IMR-90 (cell line): Measurements from ENCODE around the gene NOS1AP. TPM values are rescaled to one million over a fixed set of nuclear protein-coding genes. Genes with fewer than 3 reads are reported as not detected.

Experiments used
- ATAC-seq: fragments of 200-7000 bp; cut with Tn5 transposase; 2 replicates; pipeline ENCODE4 v1.9.1; 2020; ENCODE audit warnings: low read depth, mild to moderate bottlenecking, moderate library complexity
- BruUV-seq: library from RNA; stranded (reverse); fragments of 400-500 nt; replicated peaks from 2 replicates; lab custom pipeline; 2021; lab: Mats Ljungman, UMichigan
- CTCF ChIA-PET: fragments of 300-600 bp; formaldehyde crosslinking; extraction: SDS; loops from one replicate; lab custom pipeline; 2021; ENCODE audit warnings: antibody characterized with exemption; lab: Yijun Ruan, JAX
- POLR2A ChIA-PET: fragments of 300-600 bp; sonication (Branson Sonifier 250); formaldehyde crosslinking; loops from one replicate; lab custom pipeline; 2022; ENCODE audit warnings: antibody characterized with exemption; ENCODE audit not compliant: unreplicated experiment; lab: Charles Lee
- DNase-seq: peaks from one replicate; pipeline ENCODE4 v3.0.0; 2013
- H2AFZ ChIP-seq: replicated peaks from 2 replicates; pipeline ENCODE3; 2013; ENCODE audit warnings: low read length, mild to moderate bottlenecking; ENCODE audit not compliant: poor library complexity
- H2AK5ac ChIP-seq: 2 replicates; pipeline ENCODE4 v1.6.1; 2013; ENCODE audit warnings: low read depth, low read length, inconsistent platforms
- H2AK9ac ChIP-seq: replicated peaks from 2 replicates; pipeline ENCODE3; 2013; ENCODE audit warnings: mild to moderate bottlenecking, low read depth, low read length, moderate library complexity; ENCODE audit not compliant: poor library complexity
- H2BK120ac ChIP-seq: 2 replicates; pipeline ENCODE4 v1.6.1; 2013; ENCODE audit warnings: low read depth, low read length, inconsistent platforms
- H2BK15ac ChIP-seq: 3 replicates; pipeline ENCODE4 v1.6.1; 2013; ENCODE audit warnings: low read depth, low read length, inconsistent platforms
- H2BK20ac ChIP-seq: 2 replicates; pipeline ENCODE4 v1.6.1; 2013; ENCODE audit warnings: low read depth, mild to moderate bottlenecking, inconsistent platforms, low read length, moderate library complexity
- H2BK5ac ChIP-seq: 2 replicates; pipeline ENCODE4 v1.6.1; 2013; ENCODE audit warnings: mild to moderate bottlenecking, low read depth, low read length, inconsistent platforms; ENCODE audit not compliant: poor library complexity, severe bottlenecking
- H3K14ac ChIP-seq: replicated peaks from 2 replicates; pipeline ENCODE4 v1.6.1; 2013; ENCODE audit warnings: low read depth, low read length, inconsistent platforms
- H3K18ac ChIP-seq: 2 replicates; pipeline ENCODE4 v1.6.1; 2013; ENCODE audit warnings: low read depth, low read length, control low read depth
- H3K23ac ChIP-seq: 2 replicates; pipeline ENCODE4 v1.6.1; 2013; ENCODE audit warnings: low read depth, low read length, inconsistent platforms
- H3K27ac ChIP-seq: 2 replicates; pipeline ENCODE4 v1.5.1; 2013; ENCODE audit warnings: mild to moderate bottlenecking, control low read depth, low read length; ENCODE audit not compliant: insufficient read depth
- H3K27me3 ChIP-seq: 2 replicates; pipeline ENCODE4 v1.6.1; 2013; ENCODE audit warnings: low read length; ENCODE audit not compliant: control insufficient read depth, insufficient read depth
- H3K36me3 ChIP-seq: 2 replicates; pipeline ENCODE4 v1.6.1; 2013; ENCODE audit warnings: low read length, mixed read lengths; ENCODE audit not compliant: control insufficient read depth, insufficient read depth
- H3K4ac ChIP-seq: 2 replicates; pipeline ENCODE4 v1.6.1; 2013; ENCODE audit warnings: low read depth, low read length, inconsistent platforms
- H3K4me1 ChIP-seq: 2 replicates; pipeline ENCODE4 v1.6.1; 2013; ENCODE audit warnings: low read length, mixed read lengths; ENCODE audit not compliant: control insufficient read depth, insufficient read depth
- H3K4me2 ChIP-seq: 2 replicates; pipeline ENCODE4 v1.6.1; 2013; ENCODE audit warnings: low read depth, mild to moderate bottlenecking, control low read depth, low read length, moderate library complexity
- H3K4me3 ChIP-seq: 2 replicates; pipeline ENCODE4 v1.5.1; 2013; ENCODE audit warnings: low read depth, mild to moderate bottlenecking, control low read depth, low read length, moderate library complexity; ENCODE audit not compliant: insufficient read depth
- H3K56ac ChIP-seq: 2 replicates; pipeline ENCODE4 v1.6.1; 2013; ENCODE audit warnings: low read length, inconsistent platforms; ENCODE audit not compliant: insufficient read depth; ENCODE audit errors: extremely low read depth
- H3K79me1 ChIP-seq, 2 experiments: 2 replicates each; pipeline ENCODE4 v1.6.1; 2013; ENCODE audit warnings: low read length in 2 of 2, inconsistent platforms in 1 of 2, low read depth in 1 of 2
- H3K9ac ChIP-seq: 2 replicates; pipeline ENCODE4 v1.6.1; 2013; ENCODE audit warnings: low read depth, low read length, control low read depth
- H3K9me1 ChIP-seq: 2 replicates; pipeline ENCODE4 v1.6.1; 2013; ENCODE audit warnings: low read length, inconsistent platforms; ENCODE audit not compliant: insufficient read depth
- H3K9me3 ChIP-seq: 2 replicates; pipeline ENCODE4 v1.6.1; 2013; ENCODE audit warnings: low read length; ENCODE audit not compliant: control insufficient read depth, insufficient read depth
- H4K20me1 ChIP-seq: 2 replicates; pipeline ENCODE4 v1.6.1; 2013; ENCODE audit warnings: low read length, inconsistent platforms; ENCODE audit not compliant: insufficient read depth
- H4K5ac ChIP-seq: 2 replicates; pipeline ENCODE4 v1.6.1; 2013; ENCODE audit warnings: mild to moderate bottlenecking, low read depth, low read length, control low read depth
- H4K8ac ChIP-seq, 2 experiments: 2 replicates each; pipeline ENCODE4 v1.6.1; 2013; ENCODE audit warnings: low read depth in 2 of 2, low read length in 2 of 2, control low read depth in 1 of 2, inconsistent platforms in 1 of 2
- H4K91ac ChIP-seq: 2 replicates; pipeline ENCODE4 v1.6.1; 2013; ENCODE audit warnings: low read depth, low read length, inconsistent platforms; ENCODE audit not compliant: insufficient read depth
- BHLHE40 ChIP-seq: fragments of 150-350 bp; IDR thresholded peaks from 2 replicates; pipeline ENCODE4 v1.6.1; 2016; ENCODE audit warnings: mild to moderate bottlenecking, low read depth, low read length
- WGBS, 2 experiments: methylation state at CpG; one replicate each; pipeline versions ENCODE4 v1.1.5 to v1.1.7; 2013; ENCODE audit warnings: missing lambda C conversion rate in 2 of 2; ENCODE audit not compliant: insufficient read length in 1 of 2; ENCODE audit errors: extremely low coverage in 2 of 2; 5-methylcytosine and 5-hydroxymethylcytosine counted together
- dilution Hi-C: fragments of 300-500 bp; cut with HindIII; formaldehyde crosslinking; loops from one replicate; pipeline ENCODE4 v1.14.3; 2018; ENCODE audit warnings: low sequenced_read_pairs; ENCODE audit not compliant: unreplicated experiment
- in situ Hi-C: fragments of 300-500 bp; cut with MboI; formaldehyde crosslinking; loops from 3 replicates; pipeline ENCODE4 v1.14.3; 2019; ENCODE audit warnings: low sequenced_read_pairs, inconsistent platforms, mixed read lengths
- intact Hi-C: fragments of 100-400 bp; cut with micrococcal nuclease; formaldehyde crosslinking; loops from 2 replicates; pipeline ENCODE4 v1.10.0; 2022
- polyA plus RNA-seq, 3 experiments: library from polyadenylated mRNA; depleted of rRNA; stranded (reverse); fragments of >200 nt; gene quantifications; 2 replicates each; pipeline ENCODE4 v1.2.3, GENCODE V29; 2012; ENCODE audit warnings: low replicate concordance in 1 of 3
- total RNA-seq: library from RNA; depleted of rRNA; stranded (reverse); fragments of >200 nt; gene quantifications from 2 replicates; pipeline ENCODE4 v1.2.3, GENCODE V29; 2012
- TF ChIP-seq, protein P1 (sequence below): fragments of 150-350 bp; IDR thresholded peaks from 2 replicates; pipeline ENCODE4 v1.6.1; 2017; ENCODE audit warnings: mild to moderate bottlenecking, antibody characterized with exemption, low read length, low read depth

NOS1AP gene
- total and polyA plus RNA-seq, 2 of the 4 experiments (the other 2 are of a cell fraction) = 0.18 to 0.19 TPM

DNA sequence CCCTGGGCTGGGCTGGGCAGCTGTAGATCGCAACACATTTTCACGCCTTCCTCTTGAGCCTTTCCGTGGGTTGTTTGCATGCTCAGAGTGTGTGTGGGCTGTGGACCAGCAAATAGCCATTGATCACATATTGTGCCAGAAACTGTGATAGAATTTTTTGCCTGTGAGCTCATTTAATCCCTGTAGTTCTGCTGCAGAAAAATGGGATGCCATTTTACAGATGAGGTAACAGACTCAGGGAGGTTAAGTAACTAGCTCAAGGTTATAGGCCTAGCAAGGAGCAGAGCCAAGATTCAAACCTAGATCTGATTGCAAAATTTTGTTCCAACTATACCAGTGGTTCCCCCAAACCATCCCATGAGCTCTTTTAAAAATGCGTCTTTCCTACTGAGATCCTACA, 296.7 kb downstream of the NOS1AP start:
- no peaks in the 10 kb centered on the region for H3K79me1 ChIP-seq
- no peak overlapping the region for H2AK9ac ChIP-seq
- H3K27ac ChIP-seq = no peak overlapping the region
- DNase-seq (no peak), ATAC-seq (no peak)
- H2AK5ac ChIP-seq = no peak overlapping the region
- H3K36me3 ChIP-seq = no peaks in the 10 kb centered on the region
- H4K8ac ChIP-seq = no peak overlapping the region
- H4K20me1 ChIP-seq = no peaks in the 10 kb centered on the region
- no peak overlapping the region for H3K4ac ChIP-seq
- no peaks in the 10 kb centered on the region for H3K4me1 ChIP-seq
- in situ Hi-C loops (no loop called here), dilution Hi-C loops (no loop called here), intact Hi-C loops (no loop called here)
- H3K56ac ChIP-seq = no peak overlapping the region
- TF ChIP-seq BHLHE40 = no peak
- TF ChIP-seq, protein P1, sequence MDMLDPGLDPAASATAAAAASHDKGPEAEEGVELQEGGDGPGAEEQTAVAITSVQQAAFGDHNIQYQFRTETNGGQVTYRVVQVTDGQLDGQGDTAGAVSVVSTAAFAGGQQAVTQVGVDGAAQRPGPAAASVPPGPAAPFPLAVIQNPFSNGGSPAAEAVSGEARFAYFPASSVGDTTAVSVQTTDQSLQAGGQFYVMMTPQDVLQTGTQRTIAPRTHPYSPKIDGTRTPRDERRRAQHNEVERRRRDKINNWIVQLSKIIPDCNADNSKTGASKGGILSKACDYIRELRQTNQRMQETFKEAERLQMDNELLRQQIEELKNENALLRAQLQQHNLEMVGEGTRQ = no peak
- no peak overlapping the region for H2AFZ ChIP-seq
- H3K9me1 ChIP-seq = no peaks in the 10 kb centered on the region; the same call in 1 of the 2 replicates
- H3K14ac ChIP-seq = no peak overlapping the region
- no peak overlapping the region for H4K91ac ChIP-seq
- no peak overlapping the region for H2BK15ac ChIP-seq
- H3K4me3 ChIP-seq = no peak overlapping the region
- H3K4me2 ChIP-seq = no peak overlapping the region
- H3K9ac ChIP-seq = no peak overlapping the region
- WGBS, 2 experiments = no CpG with 5 or more reads among the region's 4 CpGs
- H3K18ac ChIP-seq = no peak overlapping the region
- H3K9me3 ChIP-seq = no peaks in the 10 kb centered on the region
- no peak overlapping the region for H2BK20ac ChIP-seq
- no peak overlapping the region for H2BK120ac ChIP-seq
- peaks cover 20% of the 10 kb centered on the region for H3K27me3 ChIP-seq
- no peak overlapping the region for H3K23ac ChIP-seq
- no peak overlapping the region for H2BK5ac ChIP-seq
- CTCF ChIA-PET = interaction anchor here (1.1 kb wide), 1 partner anchor 21 kb away, joined by 3 read pairs; no protein-coding TSS in a partner anchor
- POLR2A ChIA-PET = no interaction called here
- no peak overlapping the region for H4K5ac ChIP-seq
- no TSS peak for BruUV-seq
